Duodenal mucosa (tissue), 2 donors: Measurements from ENCODE around the gene HRK.

Experiments used
- H3K27ac ChIP-seq: one replicate; pipeline ENCODE4 v1.7.0; 2013; ENCODE audit warnings: low read depth, low read length
- H3K27me3 ChIP-seq, 2 donors: one replicate each; pipeline ENCODE4 v1.7.0; 2013; ENCODE audit warnings: low read length in 2 of 2, control low read depth in 1 of 2; ENCODE audit not compliant: insufficient read depth in 2 of 2, control insufficient read depth in 1 of 2
- H3K36me3 ChIP-seq, 2 donors: one replicate each; pipeline ENCODE4 v1.7.0; 2013; ENCODE audit warnings: low read length in 2 of 2, control low read depth in 1 of 2; ENCODE audit not compliant: insufficient read depth in 2 of 2, control insufficient read depth in 1 of 2
- H3K4me1 ChIP-seq, 2 donors: one replicate each; pipeline ENCODE4 v1.7.0; 2013; ENCODE audit warnings: low read length in 2 of 2, control low read depth in 1 of 2; ENCODE audit not compliant: insufficient read depth in 2 of 2, control insufficient read depth in 1 of 2
- H3K4me3 ChIP-seq, 2 donors: one replicate each; pipeline ENCODE4 v1.7.0; 2013; ENCODE audit warnings: low read length in 2 of 2, low read depth in 1 of 2
- H3K9ac ChIP-seq, 2 donors: one replicate each; pipeline ENCODE4 v1.7.0; 2013; ENCODE audit warnings: low read length in 2 of 2, low read depth in 1 of 2
- H3K9me3 ChIP-seq, 2 donors: one replicate each; pipeline ENCODE4 v1.7.0; 2013; ENCODE audit warnings: low read length in 2 of 2, control low read depth in 1 of 2; ENCODE audit not compliant: control insufficient read depth in 1 of 2

The HRK gene

DNA sequence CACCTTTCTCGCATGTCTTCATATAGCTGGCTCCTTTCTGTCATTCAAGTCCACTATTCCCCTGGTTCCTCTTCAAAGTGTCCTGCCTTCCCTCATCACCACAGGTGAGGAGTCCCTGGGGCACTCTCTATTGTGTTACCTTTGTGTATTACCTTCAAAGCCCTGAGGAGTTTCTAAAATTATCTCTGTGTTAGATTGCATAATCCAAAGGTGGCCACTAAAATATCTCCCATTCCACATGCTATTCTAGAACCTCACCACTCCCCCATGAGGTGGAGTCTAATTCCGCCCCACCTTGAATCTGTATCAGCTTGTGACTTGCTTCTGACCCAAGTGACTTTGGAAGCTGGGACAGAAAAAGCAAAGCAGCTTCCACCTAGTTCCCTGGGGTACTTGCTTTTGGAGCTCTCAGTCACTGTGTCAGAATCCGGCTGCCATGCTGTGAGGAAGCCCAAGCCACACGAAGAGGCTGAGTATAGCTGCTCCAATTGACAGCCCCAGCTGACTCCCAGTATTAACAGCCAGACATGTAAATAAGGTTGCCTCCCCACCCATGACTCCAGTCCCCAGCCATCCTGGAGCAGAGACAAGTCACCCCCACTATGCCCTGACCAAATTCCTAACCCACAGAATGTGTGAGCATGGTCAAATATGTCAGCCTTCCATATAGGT, 6.8 kb downstream of the HRK start:
- Histone ChIP-seq H3K36me3 (no peaks in the 10 kb centered on the region), H3K9ac (no peak overlapping the region), H3K4me1 (peaks cover 0 to 4% of the 10 kb centered on the region in 2 donors), H3K27me3 (peaks cover 26 to 34% of the 10 kb centered on the region in 2 donors), H3K4me3 (no peak overlapping the region), H3K27ac (no peak overlapping the region), H3K9me3 (peaks cover 7% of the 10 kb centered on the region in 2 donors)

DNA sequence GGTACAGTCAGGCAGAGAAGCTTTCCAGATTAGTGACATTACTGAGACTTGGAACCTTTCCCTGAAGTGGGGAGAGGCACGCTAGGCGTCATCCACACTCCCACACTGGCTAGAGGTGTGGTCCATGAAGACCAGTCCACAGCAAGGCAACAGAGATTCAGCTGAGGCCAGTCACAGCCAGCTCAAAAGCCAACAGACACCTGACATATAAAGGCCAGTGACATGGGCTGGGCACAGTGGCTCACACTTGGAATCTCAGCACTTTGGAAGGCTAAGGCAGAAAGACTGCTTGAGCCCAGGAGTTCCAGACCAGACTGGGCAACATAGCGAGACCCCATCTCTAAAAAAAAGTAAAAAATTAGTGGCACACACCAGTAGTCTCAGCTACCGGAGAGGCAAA, 10.9 kb downstream of the HRK start:
- Histone ChIP-seq H3K27ac (no peak overlapping the region), H3K9me3 (peaks cover 7% of the 10 kb centered on the region in 2 donors), H3K4me1 (no peaks in the 10 kb centered on the region), H3K36me3 (no peaks in the 10 kb centered on the region), H3K4me3 (no peak overlapping the region), H3K27me3 (peaks cover 2 to 6% of the 10 kb centered on the region in 2 donors), H3K9ac (no peak overlapping the region)

DNA sequence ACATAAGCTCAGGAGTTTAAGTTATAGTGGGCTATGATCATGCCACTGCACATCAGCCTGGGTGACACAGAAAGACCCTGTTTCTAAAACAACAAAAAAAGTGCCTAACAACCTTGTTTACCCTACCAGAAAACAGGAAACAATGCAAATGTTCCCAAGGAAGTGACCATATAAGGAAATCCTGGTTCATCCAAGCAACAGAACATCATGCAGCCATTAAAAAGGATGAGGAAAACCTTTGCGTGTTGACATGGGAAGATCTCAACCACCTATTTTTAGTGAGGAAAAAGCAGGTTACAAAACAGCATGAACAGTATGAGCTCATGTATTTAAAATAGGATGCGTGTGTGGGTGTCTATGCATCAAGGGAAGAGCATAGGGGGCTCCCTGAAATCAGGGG, 13.7 kb downstream of the HRK start:
- no peak overlapping the region for H3K4me3 ChIP-seq
- H3K36me3 ChIP-seq = no peaks in the 10 kb centered on the region
- no peaks in the 10 kb centered on the region for H3K4me1 ChIP-seq
- H3K9me3 ChIP-seq = no peaks in the 10 kb centered on the region
- H3K27me3 ChIP-seq = peaks cover 0 to 2% of the 10 kb centered on the region in 2 donors
- H3K9ac ChIP-seq = no peak overlapping the region
- H3K27ac ChIP-seq = no peak overlapping the region

DNA sequence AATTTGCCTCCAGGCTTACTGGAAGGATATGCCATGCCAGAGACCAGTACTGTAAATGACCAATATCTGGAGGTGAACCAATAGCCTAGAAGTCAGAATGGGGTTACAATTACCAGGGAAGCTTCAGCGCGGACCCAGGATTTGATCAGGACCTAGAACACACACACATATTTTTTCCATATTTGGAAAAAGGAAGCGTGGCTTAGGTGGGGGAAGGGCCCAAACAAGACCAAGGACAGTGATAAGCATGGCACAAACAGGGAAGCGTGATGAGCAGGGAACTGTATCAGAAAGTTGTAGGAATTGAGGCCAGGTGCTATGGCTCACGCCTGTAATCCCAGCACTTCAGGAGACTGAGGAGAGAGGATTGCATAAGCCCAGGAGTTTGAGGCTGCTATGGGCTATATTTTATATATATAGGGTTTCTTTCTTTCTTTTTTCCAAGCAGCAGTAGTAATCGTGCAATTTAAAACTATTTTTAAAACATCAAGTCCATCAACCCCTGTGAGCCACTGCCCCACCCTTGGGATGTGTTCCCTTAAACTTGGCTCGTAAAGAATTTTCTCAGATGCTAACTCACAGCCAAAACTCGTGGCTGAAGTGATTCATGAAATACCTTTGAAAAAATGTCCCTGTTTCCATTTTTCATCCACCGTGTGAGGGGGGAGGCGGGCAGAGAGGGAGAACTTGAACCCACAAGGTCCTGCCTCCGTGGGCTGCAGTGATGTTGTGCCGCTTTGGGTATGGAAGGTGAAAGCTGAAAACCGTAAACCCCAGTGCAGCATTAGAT, 16.7 kb downstream of the HRK start:
- no peak overlapping the region for H3K27ac ChIP-seq
- H3K4me3 ChIP-seq = no peak overlapping the region
- H3K4me1 ChIP-seq = no peaks in the 10 kb centered on the region
- no peak overlapping the region for H3K9ac ChIP-seq
- no peaks in the 10 kb centered on the region for H3K9me3 ChIP-seq
- H3K36me3 ChIP-seq = no peaks in the 10 kb centered on the region
- peaks cover 0 to 4% of the 10 kb centered on the region in 2 donors for H3K27me3 ChIP-seq

DNA sequence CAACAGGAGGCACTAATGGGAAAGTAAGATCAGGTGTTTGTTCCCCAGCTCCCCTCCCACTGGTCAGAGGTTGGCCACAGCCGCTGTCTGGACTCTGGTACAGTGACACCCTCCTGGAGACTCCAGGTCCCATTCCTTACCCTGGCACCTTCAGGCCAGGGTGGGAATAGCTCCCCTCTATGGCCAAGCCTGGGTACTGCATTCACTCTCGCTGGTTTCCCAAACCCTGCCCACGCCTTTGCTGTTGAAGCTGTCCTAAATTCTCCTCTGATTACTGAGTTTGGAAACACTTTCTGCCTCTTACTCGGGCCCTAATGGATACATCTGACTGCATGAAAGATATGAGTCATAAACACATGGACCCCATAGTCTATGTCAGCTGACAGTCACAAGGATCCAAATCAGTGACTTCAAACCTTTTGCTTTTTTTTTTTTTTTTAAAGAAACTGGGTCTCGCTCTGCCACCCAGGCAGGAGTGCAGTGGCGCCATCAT, 17.9 kb downstream of the HRK start:
- Histone ChIP-seq H3K27ac (no peak overlapping the region), H3K27me3 (peaks cover 0 to 8% of the 10 kb centered on the region in 2 donors), H3K4me1 (no peaks in the 10 kb centered on the region), H3K9me3 (no peaks in the 10 kb centered on the region), H3K36me3 (no peaks in the 10 kb centered on the region), H3K9ac (no peak overlapping the region), H3K4me3 (no peak overlapping the region)

DNA sequence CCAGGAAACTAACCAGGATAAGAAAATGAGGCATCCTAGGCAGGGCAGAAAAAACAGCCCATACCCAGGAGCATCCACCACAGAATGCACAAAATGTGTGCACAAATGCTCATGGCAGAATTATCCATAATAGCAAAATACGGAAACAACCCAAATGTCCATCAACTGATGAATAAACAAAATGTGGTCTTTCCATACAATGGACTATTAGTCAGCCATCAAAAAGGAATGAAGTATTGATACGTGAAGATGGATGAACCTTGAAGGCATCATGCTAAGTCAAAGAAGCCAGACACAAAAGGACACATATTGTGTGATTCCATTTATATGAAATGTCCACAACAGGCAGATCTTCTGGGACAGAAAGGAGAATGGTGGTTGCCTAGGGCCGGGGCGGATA, 19.1 kb downstream of the HRK start:
- Histone ChIP-seq H3K9me3 (no peaks in the 10 kb centered on the region), H3K27me3 (peaks cover 0 to 8% of the 10 kb centered on the region in 2 donors), H3K27ac (no peak overlapping the region)

DNA sequence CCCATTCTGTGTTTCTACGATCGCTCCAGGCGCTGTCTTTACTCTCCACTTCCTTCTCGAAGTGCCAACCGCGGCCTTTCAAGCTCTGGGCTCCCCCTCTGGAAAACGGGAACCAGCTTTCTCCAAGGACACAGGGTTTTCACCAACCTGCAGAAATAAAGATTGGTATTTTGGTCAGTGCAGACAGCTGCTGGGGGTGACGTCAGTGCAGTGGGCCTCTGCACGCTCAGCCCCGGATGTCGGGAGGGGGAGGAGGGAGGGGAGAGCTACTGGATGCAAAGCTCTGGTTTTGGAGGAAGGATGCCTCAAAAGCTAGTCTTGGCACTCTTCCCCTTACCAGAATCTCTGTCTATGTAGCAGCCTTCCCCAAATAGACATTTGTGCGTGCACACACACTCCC, 19.9 kb downstream of the HRK start:
- H3K36me3 ChIP-seq = no peaks in the 10 kb centered on the region
- peaks cover 0 to 8% of the 10 kb centered on the region in 2 donors for H3K27me3 ChIP-seq
- H3K27ac ChIP-seq = no peak overlapping the region
- H3K4me1 ChIP-seq = no peaks in the 10 kb centered on the region
- H3K9ac ChIP-seq = no peak overlapping the region
- H3K4me3 ChIP-seq = no peak overlapping the region
- no peaks in the 10 kb centered on the region for H3K9me3 ChIP-seq

More for the DNA sequence above, 19.1 kb downstream of the HRK start:
- H3K4me3 ChIP-seq = no peak overlapping the region
- no peaks in the 10 kb centered on the region for H3K4me1 ChIP-seq
- no peaks in the 10 kb centered on the region for H3K36me3 ChIP-seq
- no peak overlapping the region for H3K9ac ChIP-seq

DNA sequence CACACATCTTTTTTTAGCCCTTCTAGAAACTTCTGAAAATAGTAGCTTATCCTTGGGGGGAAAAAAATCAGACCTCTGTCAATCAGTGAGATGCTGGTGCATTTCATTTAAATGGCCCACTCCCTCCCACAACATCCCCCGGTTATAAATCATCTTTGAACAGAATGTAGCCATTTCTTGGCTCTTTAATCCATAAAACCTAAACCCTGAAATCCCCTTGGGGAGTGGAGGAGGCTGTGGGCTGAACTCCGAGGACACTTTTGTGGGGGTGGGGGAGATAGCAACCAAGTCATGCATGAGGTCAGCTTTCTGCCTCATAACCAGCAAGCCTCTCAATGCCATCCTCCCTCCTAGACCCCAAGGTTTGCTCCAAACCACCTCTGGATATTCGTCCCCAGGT, 21.0 kb downstream of the HRK start:
- no peak overlapping the region for H3K27ac ChIP-seq
- H3K36me3 ChIP-seq = no peaks in the 10 kb centered on the region
- H3K9ac ChIP-seq = no peak overlapping the region
- peaks cover 0 to 8% of the 10 kb centered on the region in 2 donors for H3K27me3 ChIP-seq
- no peak overlapping the region for H3K4me3 ChIP-seq
- H3K4me1 ChIP-seq = no peaks in the 10 kb centered on the region
- H3K9me3 ChIP-seq = no peaks in the 10 kb centered on the region

DNA sequence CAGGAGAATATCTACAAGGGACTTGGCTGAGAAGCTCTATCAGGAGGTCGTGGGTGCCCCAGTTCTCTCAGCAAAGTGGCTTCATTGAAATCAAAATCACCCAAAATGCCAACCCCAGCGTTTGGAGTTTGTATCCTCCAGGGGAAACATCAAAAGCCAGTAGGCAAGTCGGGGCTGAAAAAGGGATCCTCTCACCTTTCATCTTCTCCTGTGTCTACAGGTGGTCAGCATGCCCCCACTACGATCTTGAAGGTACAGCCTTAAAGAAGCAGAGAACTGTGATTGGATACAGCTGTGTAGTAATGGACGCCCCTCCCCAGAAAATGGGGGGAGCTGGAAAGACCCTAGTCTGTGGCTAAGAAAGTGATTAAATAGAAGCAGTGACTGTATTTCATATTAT, 22.2 kb downstream of the HRK start:
- Histone ChIP-seq H3K9me3 (no peaks in the 10 kb centered on the region), H3K27ac (no peak overlapping the region), H3K9ac (no peak overlapping the region), H3K4me3 (no peak overlapping the region), H3K27me3 (peaks cover 0 to 8% of the 10 kb centered on the region in 2 donors), H3K4me1 (no peaks in the 10 kb centered on the region), H3K36me3 (no peaks in the 10 kb centered on the region)

DNA sequence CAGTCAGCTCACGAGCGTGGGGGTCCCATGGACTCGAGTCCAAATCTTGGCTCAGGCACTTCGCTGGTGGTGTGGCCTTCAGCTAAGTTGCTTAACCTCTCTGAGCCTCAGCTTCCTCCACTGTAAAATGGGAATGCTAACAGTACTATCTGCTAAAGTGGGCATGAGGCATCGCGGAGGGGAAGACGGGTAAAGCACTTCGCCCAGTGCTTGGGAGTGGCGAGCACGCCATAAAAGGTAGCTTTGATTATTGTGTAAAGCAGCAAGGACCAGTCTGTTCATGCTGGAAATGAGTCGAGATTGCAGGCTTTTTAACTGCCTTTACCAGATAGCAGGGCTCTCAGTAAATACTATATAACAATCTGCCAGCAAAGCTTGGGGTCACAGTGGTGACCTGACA, 24.5 kb downstream of the HRK start:
- Histone ChIP-seq H3K27me3 (peaks cover 4 to 6% of the 10 kb centered on the region in 2 donors), H3K4me1 (no peaks in the 10 kb centered on the region), H3K27ac (no peak overlapping the region), H3K4me3 (no peak overlapping the region), H3K9me3 (no peaks in the 10 kb centered on the region), H3K9ac (no peak overlapping the region), H3K36me3 (no peaks in the 10 kb centered on the region)
